Neural cell (in vitro differentiated cells): Measurements from ENCODE around the gene MDM4.

ENCODE experiments used
- CTCF ChIP-seq: fragments of 450-650 bp; IDR thresholded peaks from 2 replicates; pipeline ENCODE4 v1.5.1; 2014; ENCODE audit warnings: antibody characterized with exemption, mild to moderate bottlenecking, moderate library complexity; ENCODE audit not compliant: poor library complexity, severe bottlenecking
- EZH2 ChIP-seq: fragments of 200-600, 300-800 bp; shearing (Covaris generic), sonication (generic); IDR thresholded peaks from 2 replicates; pipeline ENCODE4 v1.6.1; 2014; ENCODE audit warnings: antibody characterized with exemption, low read length, borderline replicate concordance, mild to moderate bottlenecking; ENCODE audit not compliant: insufficient read depth, poor library complexity, severe bottlenecking
- POLR2AphosphoS5 ChIP-seq: IDR thresholded peaks from 2 replicates; pipeline ENCODE4 v1.6.1; 2012
- REST ChIP-seq: IDR thresholded peaks from 2 replicates; pipeline ENCODE4 v1.6.1; 2012; ENCODE audit warnings: borderline replicate concordance
- SMC3 ChIP-seq: fragments of 450-650 bp; conservative IDR thresholded peaks from 2 replicates; pipeline ENCODE4 v1.6.1; 2014; ENCODE audit warnings: antibody characterized with exemption, mild to moderate bottlenecking, moderate library complexity; ENCODE audit not compliant: poor library complexity
- TAF1 ChIP-seq: IDR thresholded peaks from 2 replicates; pipeline ENCODE4 v1.6.1; 2012; ENCODE audit warnings: low read depth

GRCh38 chr1:204548265-204548664, 32.1 kb downstream of the MDM4 start:
- TF ChIP-seq EZH2 (no peak), POLR2AphosphoS5 (no peak), CTCF (no peak), TAF1 (no peak), REST (no peak), SMC3 (no peak)
